Stimulated activated CD4-positive, alpha-beta T cell treated with anti-CD3 and anti-CD28 coated beads, TNF-alpha, amount 100 ng/mL, for 1 hour (primary cell): ENCODE data around the gene ACR.
"Not testable (repeated sequence)": the region's sequence is repeated elsewhere in the genome, so short reads cannot be mapped to it uniquely, and the experiment has no call there.

Source experiments
- DNase-seq, 3 donors: peaks; one replicate each; pipeline ENCODE4 v3.0.0-alpha.2; 2020; ENCODE audit warnings: low read depth in 3 of 3, low spot score in 1 of 3

Gene ACR

GRCh38 chr22:50731811-50732624 lies 6.0 kb upstream of the ACR start:
- peak; percentile 19 to 41 (median 30) for DNase-seq

DNA sequence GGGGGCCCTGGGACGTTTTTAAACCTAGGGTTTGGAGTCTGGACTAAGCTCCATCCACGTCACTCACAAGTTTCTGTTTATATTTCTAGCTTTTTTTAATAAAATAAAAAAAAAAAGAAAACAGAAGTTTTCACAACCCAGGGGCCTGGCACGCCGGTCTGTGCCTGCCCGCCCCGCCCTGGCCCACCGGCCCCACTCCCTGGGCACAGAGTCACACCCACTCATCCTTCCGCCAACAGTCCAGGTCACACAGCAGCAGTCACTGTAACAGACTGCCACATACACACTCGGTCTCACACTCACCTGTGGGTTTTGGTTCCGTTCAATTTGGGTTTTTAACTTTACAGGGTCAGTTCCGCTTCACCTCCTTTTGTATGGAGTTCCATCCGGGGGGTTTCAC lies 5.3 kb upstream of the ACR start:
- DNase-seq = no peak

DNA sequence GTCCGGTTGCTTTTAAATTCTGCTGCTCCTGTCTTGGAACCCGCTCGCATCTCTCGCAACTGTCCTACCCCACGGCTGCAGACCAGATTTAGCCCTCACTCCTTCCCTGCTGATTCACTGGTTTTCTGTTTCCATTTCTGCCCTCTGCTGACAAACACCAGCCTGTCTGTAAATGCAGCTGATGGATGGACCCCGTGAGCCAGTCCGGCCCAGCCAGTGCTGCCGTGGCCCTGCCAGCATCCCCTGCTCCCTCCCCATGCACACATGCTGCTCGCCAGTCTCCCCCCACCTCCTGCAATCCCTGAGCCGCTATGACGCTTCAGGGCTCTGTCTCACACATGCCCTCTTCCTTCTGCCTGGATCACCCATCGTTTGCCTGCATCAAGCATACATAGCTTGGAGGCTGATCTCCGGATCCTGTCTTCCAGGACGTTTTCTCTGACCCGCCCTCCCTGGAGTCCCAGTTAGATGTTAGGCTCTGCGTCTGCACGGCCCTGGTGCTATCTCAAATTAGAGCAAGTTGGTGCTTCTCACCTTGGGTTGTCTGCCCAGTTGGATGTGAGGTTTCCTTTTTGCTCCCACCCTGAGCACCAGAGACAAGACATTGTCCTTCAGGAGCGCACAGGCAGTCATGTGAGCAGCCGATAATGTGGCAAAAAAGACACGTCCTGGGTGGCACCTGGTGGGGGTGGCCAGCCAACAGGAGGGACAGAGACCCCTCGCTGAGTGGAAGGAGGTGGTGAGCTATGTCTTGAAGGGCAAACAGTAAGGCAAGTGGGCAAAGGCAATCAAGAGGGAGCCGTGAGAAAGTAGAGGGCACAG lies 4.3 kb upstream of the ACR start:
- no peak for DNase-seq

- no peak for DNase-seq
Measured at GRCh38 chr22:50734343-50734771, 3.6 kb upstream of the ACR start.

- no peak for DNase-seq
Measured at GRCh38 chr22:50734986-50735738, 2.8 kb upstream of the ACR start.

DNA sequence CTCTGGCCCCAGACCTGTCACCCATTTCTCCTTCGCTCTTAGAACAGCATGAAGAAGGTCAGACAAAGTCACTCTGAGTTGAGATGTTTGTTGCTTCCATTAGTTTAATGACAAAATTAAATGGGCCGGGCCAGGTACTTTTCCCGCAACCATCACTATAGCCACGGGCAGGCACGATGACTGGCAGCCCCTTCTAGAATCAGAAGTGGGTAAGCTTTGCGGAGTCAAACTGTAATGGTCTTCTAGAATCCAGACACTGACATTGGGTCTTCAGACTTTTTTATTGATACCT lies 2.3 kb upstream of the ACR start:
- DNase-seq = no peak

GRCh38 chr22:50738649-50739227 lies 734 bp downstream of the ACR start:
- DNase-seq = no peak

DNA sequence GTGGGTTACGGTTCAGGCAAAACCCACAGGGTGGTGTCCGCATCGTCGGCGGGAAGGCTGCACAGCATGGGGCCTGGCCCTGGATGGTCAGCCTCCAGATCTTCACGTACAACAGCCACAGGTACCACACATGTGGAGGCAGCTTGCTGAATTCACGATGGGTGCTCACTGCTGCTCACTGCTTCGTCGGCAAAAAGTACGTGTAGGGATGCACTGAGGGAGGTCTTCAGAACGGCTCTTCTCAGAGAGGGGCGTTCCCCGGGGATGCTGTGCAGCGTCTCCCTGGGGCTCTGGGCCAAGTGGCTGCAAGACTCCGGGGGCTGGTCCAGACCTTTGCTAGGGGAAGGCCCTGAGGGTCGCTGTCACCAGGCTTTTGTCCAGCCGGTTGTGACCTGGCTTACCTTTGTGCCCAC lies 1.3 kb downstream of the ACR start:
- no peak for DNase-seq

- DNase-seq = no peak
Measured at GRCh38 chr22:50739894-50740293, 1.9 kb downstream of the ACR start.

DNA sequence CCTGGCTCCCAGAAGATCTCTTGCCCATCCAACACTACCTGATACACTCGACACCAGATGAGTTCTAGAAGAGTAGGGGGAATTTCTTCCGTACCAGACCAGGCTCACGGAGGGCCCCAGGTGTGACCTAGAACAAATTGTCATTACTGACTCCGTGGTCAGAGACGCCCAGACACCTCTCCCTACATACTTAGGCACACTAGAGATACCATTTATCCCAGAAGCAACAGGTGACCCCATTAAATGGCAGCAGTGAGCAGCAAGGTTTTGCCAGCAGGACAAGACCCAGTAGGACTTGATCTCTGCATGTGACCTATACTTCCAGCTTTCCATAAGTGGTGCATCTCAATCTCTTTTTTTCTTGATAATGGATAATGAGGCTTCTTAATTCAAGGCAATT lies 2.7 kb downstream of the ACR start:
- DNase-seq = not testable (repeated sequence)

DNA sequence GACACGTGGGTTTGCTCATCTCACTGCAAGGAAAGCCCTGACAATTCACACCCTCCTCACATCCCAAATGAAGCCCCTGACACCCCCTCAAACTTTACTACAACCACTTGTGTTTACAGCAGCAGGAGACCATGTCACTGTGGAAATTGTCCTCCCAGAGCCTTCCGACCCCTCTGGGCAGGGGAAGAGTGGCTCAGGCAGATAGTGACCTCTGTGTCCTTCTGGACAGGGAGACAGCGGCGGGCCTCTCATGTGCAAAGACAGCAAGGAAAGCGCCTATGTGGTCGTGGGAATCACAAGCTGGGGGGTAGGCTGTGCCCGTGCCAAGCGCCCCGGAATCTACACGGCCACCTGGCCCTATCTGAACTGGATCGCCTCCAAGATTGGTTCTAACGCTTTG lies 6.4 kb downstream of the ACR start:
- DNase-seq = not testable (repeated sequence)

- DNase-seq = not testable (repeated sequence)
Measured at GRCh38 chr22:50747521-50747920, 9.5 kb downstream of the ACR start.

DNA sequence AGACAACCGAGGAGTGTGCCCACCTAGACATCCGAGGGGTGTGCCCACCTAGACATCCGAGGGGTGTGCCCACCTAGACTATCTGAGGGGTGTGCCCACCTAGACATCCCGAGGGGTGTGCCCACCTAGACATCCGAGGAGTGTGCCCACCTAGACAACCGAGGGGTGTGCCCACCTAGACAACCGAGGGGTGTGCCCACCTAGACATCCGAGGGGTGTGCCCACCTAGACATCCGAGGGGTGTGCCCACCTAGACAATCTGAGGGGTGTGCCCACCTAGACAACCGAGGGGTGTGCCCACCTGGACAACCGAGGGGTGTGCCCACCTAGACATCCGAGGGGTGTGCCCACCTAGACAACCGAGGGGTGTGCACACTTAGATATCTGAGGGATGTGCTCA lies 10.6 kb downstream of the ACR start:
- DNase-seq = not testable (repeated sequence)

- not testable (repeated sequence) for DNase-seq
Measured at GRCh38 chr22:50749302-50750074, 11.5 kb downstream of the ACR start.

- not testable (repeated sequence) for DNase-seq
Measured at GRCh38 chr22:50755251-50755650, 17.2 kb downstream of the ACR start.

GRCh38 chr22:50756406-50756805 lies 18.4 kb downstream of the ACR start:
- DNase-seq = not testable (repeated sequence)

DNA sequence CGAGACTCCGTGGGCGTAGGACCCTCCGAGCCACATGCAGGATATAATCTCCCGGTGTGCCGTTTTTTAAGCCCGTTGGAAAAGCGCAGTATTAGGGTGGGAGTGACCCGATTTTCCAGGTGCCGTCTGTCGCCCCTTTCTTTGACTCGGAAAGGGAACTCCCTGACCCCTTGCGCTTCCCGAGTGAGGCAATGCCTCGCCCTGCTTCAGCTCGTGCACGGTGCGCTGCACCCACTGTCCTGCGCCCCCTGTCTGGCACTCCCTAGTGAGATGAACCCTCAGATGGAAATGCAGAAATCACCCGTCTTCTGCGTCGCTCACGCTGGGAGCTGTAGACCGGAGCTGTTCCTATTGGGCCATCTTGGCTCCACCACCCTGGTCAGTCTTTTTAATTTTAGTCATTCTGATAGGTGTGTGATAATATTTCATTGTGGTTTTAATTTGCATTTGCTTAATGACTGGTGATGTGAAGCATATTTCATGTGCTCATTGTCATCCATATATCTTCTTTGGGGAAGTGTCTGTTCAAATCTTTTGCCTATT lies 19.0 kb downstream of the ACR start:
- DNase-seq = peak; percentile 8 to 31 (median 26)

GRCh38 chr22:50759597-50760341 lies 21.8 kb downstream of the ACR start:
- DNase-seq = not testable (repeated sequence)

- DNase-seq = not testable (repeated sequence)
Measured at GRCh38 chr22:50761829-50762228, 23.8 kb downstream of the ACR start.

- not testable (repeated sequence) for DNase-seq
Measured at GRCh38 chr22:50764288-50764687, 26.3 kb downstream of the ACR start.
